ENCODE results near the gene ZNF343. TPM values are rescaled to one million over a fixed set of nuclear protein-coding genes. Genes with fewer than 3 reads are reported as not detected.

ZNF343 gene
- total and polyA plus RNA-seq, 10 donors, result 4.8 to 16.2 (median 10.3) TPM

- no peak overlapping the region for H3K27ac ChIP-seq
- H3K27me3 ChIP-seq (replicated peaks in 1 of 7), result no peaks in the 10 kb centered on the region
- TF ChIP-seq CTCF (IDR thresholded peaks at IDR 0.05 in 8 of 11, conservative IDR thresholded peaks at IDR 0.05 in 3 of 11), result no peak
- H3K36me3 ChIP-seq, result no peaks in the 10 kb centered on the region
- peaks cover 0 to 14% (median 5%) of the 10 kb centered on the region in 6 donors for H3K4me1 ChIP-seq
- no peaks in the 10 kb centered on the region for H3K9me3 ChIP-seq
- no peak overlapping the region for H3K4me3 ChIP-seq
- intact Hi-C loops (cut with DNase I; ENCODE audit: low total_unique reads), result no loop called here
- 86 to 93% (median 90%) methylated on average over 10 of the region's 10 CpGs for WGBS, 5 donors
- DNase-seq, result no peak
Observed at GRCh38 chr20:2518096-2518495, 9.4 kb upstream of the ZNF343 start.

- Histone ChIP-seq H3K4me1 (peaks cover 0 to 2% (median 0%) of the 10 kb centered on the region in 6 donors), H3K4me3 (no peak overlapping the region), H3K36me3 (no peaks in the 10 kb centered on the region), H3K27ac (no peak overlapping the region), H3K27me3 (replicated peaks in 1 of 7) (peaks cover 0 to 4% (median 0%) of the 10 kb centered on the region in 7 donors), H3K9me3 (no peaks in the 10 kb centered on the region)
- 72 to 78% (median 74%) methylated on average over 2 of the region's 2 CpGs for whole genome bisulfite sequencing, 5 donors
- TF ChIP-seq CTCF (IDR thresholded peaks at IDR 0.05 in 8 of 11, conservative IDR thresholded peaks at IDR 0.05 in 3 of 11), result no peak
- TF ChIP-seq POLR2A (IDR thresholded peaks at IDR 0.05), result no peak
- no peak for TF ChIP-seq POLR2AphosphoS5 (IDR thresholded peaks at IDR 0.05)
- intact Hi-C loops (cut with DNase I; ENCODE audit: low total_unique reads), result no loop called here
- DNase-seq, result no peak
Observed at GRCh38 chr20:2516399-2516798, 7.7 kb upstream of the ZNF343 start.

GRCh38 chr20:2515203-2515602 lies 6.5 kb upstream of the ZNF343 start:
- Histone ChIP-seq H3K9me3 (no peaks in the 10 kb centered on the region), H3K4me3 (no peak overlapping the region), H3K4me1 (no peaks in the 10 kb centered on the region), H3K27me3 (replicated peaks in 1 of 7) (peaks cover 0 to 4% (median 0%) of the 10 kb centered on the region in 7 donors), H3K36me3 (no peaks in the 10 kb centered on the region), H3K27ac (no peak overlapping the region)
- WGBS, 5 donors, result 64 to 88% (median 80%) methylated on average over 1 of the region's 1 CpG
- DNase-seq, result no peak
- intact Hi-C loops (cut with DNase I; ENCODE audit: low total_unique reads), result no loop called here
- TF ChIP-seq POLR2A (IDR thresholded peaks at IDR 0.05) (no peak), CTCF (IDR thresholded peaks at IDR 0.05 in 8 of 11, conservative IDR thresholded peaks at IDR 0.05 in 3 of 11) (no peak), POLR2AphosphoS5 (IDR thresholded peaks at IDR 0.05) (no peak)

- 78 to 92% (median 87%) methylated on average over 3 of the region's 3 CpGs for WGBS, 5 donors
- no peak for TF ChIP-seq CTCF (IDR thresholded peaks at IDR 0.05 in 8 of 11, conservative IDR thresholded peaks at IDR 0.05 in 3 of 11)
- TF ChIP-seq POLR2A (IDR thresholded peaks at IDR 0.05), result no peak
- TF ChIP-seq POLR2AphosphoS5 (IDR thresholded peaks at IDR 0.05), result no peak
- peak overlapping the region in 5 of 8 donors; percentile 83 to 96 (median 84) for H3K4me3 ChIP-seq
- peaks cover 9 to 25% (median 20%) of the 10 kb centered on the region in 6 donors for H3K4me1 ChIP-seq
- intact Hi-C loops (cut with DNase I; ENCODE audit: low total_unique reads), result no loop called here
- no peaks in the 10 kb centered on the region for H3K36me3 ChIP-seq
- no peak overlapping the region for H3K27ac ChIP-seq
- peaks cover 0 to 4% (median 0%) of the 10 kb centered on the region in 7 donors for H3K27me3 ChIP-seq (replicated peaks in 1 of 7)
- no peak for DNase-seq
- H3K9me3 ChIP-seq, result no peaks in the 10 kb centered on the region
Observed at GRCh38 chr20:2509794-2510193, 1.1 kb upstream of the ZNF343 start.

Data from spleen (tissue), 11 donors.